Urothelium cell line (cell line): ENCODE results near the gene SORBS2.
A peak's percentile ranks its signal among the peaks of the same experiment; 100 is the strongest.

Source experiments
- DNase-seq: peaks from one replicate; pipeline ENCODE4 v3.0.0; 2011; ENCODE audit warnings: low spot score, mixed read lengths
- FAIRE-seq: peaks from 2 replicates; lab custom pipeline; 2011; peaks lifted over from hg19 to GRCh38; lab: Jason Lieb, UNC

The SORBS2 gene

GRCh38 chr4:185774845-185775680 lies 36.9 kb downstream of the SORBS2 start:
- peak; percentile 43 for DNase-seq

DNA sequence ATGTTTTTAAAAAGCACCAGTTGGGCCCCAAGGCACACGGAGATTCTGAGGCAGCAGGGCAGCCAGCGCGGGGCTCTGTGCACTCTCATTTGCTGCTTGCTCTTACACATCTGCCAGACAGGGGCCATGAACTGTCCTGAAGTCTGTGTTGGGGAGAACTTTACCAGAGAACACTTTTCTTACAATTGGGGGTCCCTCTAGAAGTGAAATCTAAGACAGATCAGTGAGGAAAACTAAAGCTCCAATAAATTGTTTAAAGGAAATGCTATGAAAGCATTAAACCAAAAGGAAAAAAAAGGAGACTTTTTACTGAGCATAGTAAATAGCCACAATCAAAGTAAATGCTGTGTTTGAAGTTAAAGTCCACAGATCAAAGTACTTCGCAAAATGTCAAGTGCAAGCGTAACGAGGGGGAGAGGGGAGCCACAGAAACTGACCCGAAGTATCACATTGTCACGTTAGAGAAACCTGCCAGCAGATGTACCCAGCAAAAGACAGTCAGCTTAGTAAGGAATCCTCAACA lies 37.8 kb downstream of the SORBS2 start:
- DNase-seq: no peak
- FAIRE-seq: no peak

More at GRCh38 chr4:185774845-185775680, 36.9 kb downstream of the SORBS2 start:
- FAIRE-seq: no peak

GRCh38 chr4:185773419-185773818 lies 38.6 kb downstream of the SORBS2 start:
- FAIRE-seq (no peak), DNase-seq (peak; percentile 37)

DNA sequence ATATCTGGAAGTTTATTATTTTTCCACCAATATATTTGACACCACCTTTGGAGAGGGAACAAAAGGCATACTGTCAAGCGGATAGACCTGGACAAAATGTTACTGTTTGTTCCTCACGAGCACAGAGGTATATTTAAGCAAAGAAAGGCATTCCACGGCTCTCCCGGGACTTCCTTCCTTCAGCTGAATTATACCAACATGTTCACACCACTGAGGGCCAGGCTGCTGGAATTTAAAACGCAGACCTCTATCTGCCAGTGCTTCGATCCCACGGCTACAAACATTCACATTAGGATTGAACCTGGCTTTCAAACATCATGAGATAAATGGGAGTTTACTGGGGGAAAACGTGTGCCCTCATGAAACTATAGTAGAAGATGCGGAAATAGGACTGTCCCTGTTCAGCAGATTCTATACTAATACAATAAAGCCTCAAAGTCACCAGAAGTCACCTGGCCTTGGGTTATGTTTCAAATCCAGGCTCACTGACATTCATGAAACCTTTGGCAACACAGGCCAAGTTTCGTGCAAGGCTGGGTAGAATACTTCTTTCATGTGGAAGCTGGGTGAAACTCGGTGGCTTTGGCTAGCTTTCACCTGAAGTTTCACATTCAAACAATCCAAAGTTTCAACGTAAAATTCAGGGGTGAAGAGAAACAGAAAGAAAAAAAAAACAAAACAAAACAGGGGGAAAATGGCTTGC lies 39.5 kb downstream of the SORBS2 start:
- DNase-seq: no peak
- no peak for FAIRE-seq

- DNase-seq (no peak), FAIRE-seq (no peak)
Observed at GRCh38 chr4:185771711-185772390, 40.1 kb downstream of the SORBS2 start.

DNA sequence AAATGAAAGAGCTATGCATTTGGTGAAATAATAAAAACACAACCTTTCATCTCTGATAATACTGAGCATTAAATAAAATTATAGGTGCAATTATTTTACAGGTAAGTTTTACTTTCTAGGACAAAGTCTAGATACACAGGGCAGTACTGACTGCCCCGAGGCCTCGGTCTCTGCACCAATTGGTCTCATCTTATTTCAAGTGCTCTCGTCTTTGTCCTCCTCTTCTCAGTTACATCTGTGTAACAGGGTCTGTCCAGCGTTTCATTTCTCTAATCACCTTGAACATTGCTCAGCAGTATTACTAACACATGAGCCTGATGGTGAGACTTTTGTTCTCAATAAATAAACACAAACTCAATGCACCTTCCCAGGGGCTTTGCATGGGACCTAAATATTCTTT lies 44.5 kb downstream of the SORBS2 start:
- FAIRE-seq (no peak), DNase-seq (no peak)

DNA sequence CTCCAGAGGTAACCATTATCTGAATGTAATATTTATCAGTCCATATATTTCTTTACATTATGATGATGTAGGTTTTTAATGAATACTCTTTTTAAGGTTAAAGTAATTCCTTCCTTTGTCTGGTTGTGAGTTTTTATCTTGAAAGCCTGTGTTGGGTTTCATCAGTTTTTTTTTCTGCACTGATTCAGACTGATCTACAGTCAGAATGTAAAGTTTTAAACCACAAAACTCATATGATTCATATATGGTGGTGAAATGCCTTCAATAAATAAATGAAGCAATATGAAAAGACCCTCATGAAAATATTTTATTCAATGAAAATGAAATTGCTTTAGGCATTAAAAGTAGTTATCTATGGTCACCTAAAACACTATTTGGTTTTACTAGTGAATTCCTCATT lies 47.1 kb downstream of the SORBS2 start:
- FAIRE-seq (no peak), DNase-seq (no peak)

- DNase-seq (no peak), FAIRE-seq (no peak)
Observed at GRCh38 chr4:185761352-185762235, 50.4 kb downstream of the SORBS2 start.

GRCh38 chr4:185758807-185759206 lies 53.2 kb downstream of the SORBS2 start:
- FAIRE-seq (no peak), DNase-seq (no peak)

GRCh38 chr4:185755451-185755850 lies 56.5 kb downstream of the SORBS2 start:
- no peak for FAIRE-seq

GRCh38 chr4:185754961-185755360 lies 57.0 kb downstream of the SORBS2 start:
- no peak for DNase-seq
- FAIRE-seq: no peak

More at GRCh38 chr4:185755451-185755850, 56.5 kb downstream of the SORBS2 start:
- DNase-seq: no peak

GRCh38 chr4:185752872-185753271 lies 59.1 kb downstream of the SORBS2 start:
- FAIRE-seq: no peak
- no peak for DNase-seq

DNA sequence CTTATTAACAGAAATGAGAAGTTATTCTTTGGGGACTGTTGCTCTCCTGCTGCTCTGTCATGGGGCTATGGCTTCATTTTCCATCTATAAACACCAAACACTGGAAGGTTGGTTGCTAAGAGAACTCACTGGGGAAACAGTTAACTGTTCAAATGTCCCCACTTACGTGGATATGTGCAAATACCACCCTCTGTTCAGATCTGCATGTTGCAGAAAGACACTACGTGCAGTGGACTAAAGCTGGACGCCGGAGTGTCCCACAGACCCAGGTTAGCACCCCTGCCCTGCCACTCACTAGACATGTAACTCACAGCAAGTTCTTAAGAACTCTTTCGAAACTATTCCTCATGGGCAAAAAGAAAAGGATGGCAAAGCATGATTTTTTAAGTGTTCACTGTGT lies 62.1 kb downstream of the SORBS2 start:
- no peak for FAIRE-seq
- no peak for DNase-seq

GRCh38 chr4:185748901-185749390 lies 63.0 kb downstream of the SORBS2 start:
- DNase-seq: no peak
- FAIRE-seq: no peak

- FAIRE-seq (no peak), DNase-seq (no peak)
Observed at GRCh38 chr4:185745891-185746290, 66.1 kb downstream of the SORBS2 start.

DNA sequence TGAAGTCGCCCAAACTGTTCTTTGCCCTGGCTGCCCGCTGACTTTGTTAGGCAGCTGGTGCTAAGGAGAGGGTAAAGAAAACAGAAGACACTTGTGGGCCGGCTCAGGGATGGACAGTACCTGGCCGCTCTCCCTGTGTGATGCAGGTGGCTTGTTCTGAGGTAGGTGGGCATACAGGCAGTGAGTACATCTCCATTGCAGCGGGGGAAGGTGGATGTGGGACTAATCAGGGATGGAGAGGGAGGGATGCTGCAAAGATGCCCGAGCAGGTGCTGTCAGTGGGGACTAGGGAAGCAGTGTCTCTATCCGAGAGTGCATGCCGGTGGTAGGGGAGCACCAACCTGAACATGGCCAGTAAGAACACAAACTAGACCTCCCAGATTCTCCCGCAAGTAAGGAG lies 67.0 kb downstream of the SORBS2 start:
- FAIRE-seq (no peak), DNase-seq (no peak)

- DNase-seq (no peak), FAIRE-seq (no peak)
Observed at GRCh38 chr4:185744488-185744862, 67.5 kb downstream of the SORBS2 start.

DNA sequence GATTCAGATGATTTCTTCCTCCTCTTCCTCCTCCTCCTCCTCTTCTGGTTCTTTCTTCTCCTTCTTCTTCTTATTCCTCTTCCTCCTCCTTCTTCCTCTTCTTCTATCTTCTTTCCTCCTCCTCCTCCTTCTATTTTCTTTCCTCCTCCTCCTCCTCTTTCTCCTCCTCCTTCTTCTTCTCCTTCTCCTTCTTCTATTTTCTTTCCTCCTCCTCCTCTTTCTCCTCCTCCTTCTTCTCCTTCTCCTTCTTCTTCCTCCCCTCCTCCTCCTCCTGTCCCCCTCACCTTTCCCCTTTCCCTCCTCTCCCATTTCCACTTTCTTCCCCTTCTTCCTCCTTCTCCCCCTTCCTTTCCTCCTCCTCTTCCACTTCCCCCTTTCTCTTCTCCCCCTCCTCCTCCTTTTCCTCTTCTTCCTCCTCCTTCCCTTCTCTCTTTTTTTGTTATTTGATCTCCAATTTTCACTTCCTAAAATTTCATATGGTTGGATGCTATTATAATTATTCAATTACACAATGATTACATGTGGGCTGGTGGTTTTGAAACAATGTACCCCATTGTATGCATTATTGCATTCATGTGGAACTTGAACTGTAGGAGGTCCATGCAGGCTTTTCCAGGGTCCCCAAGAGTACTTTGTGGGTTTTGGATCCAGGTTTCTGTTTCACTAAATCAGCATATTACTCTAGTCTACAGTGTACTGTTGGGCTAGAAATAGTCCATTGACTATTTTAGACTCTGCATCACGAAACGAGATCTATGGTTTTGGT lies 68.1 kb downstream of the SORBS2 start:
- DNase-seq: no peak
- no peak for FAIRE-seq

- DNase-seq (peak; percentile 36), FAIRE-seq (no peak)
Observed at GRCh38 chr4:185742766-185743165, 69.2 kb downstream of the SORBS2 start.
